Measurements from ENCODE around the gene ETV6. TPM values are rescaled to one million over a fixed set of nuclear protein-coding genes. Genes with fewer than 3 reads are reported as not detected.

The ETV6 gene
- polyA plus RNA-seq, 2 of the 4 experiments (the other 2 are of a cell fraction) = 4.0 to 7.0 TPM

DNA sequence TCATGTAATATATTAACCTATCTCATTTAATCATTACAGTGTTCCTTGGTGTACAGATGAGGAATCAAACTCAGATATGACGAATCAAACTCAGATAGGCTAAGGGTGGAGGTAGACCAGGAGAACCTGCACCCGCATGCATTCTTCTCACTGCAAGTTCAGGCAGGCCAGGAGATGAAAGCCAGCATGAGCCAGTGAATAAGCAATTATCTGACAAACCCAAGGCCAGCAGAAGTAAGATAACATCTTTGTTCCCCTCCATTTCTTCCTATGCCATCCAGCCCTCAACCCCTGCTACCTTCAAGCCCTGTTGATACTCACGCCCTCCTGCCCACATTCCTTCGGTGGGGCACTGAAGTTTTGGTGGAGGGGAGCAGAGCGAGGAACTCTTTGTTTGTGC, 152.2 kb downstream of the ETV6 start (continued):
- TF ChIP-seq EP300 (IDR thresholded peaks at IDR 0.05) (no peak), CBX8 (IDR thresholded peaks at IDR 0.05) (no peak), JUN (IDR thresholded peaks at IDR 0.05) (no peak), JUNB (IDR thresholded peaks at IDR 0.05) (no peak)

DNA sequence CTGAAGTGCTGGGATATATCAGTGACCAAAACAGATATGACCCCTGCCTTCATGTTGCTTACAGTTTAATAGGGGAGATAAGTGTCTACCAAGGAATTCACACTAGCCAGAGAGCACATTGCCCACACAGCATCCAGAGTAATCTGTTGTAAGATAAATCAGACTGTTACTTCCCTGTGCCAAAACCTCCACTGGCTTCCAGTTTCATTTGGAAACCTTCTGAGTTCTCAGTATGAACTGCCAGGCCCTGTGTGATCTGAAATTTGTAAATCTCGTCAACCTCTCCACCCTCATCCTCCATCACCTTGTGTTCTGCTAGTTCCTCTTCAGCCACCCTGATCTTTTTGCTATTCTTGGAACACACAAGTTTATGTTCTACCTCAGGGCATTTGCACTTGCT, 154.7 kb downstream of the ETV6 start:
- FAIRE-seq = no peak

DNA sequence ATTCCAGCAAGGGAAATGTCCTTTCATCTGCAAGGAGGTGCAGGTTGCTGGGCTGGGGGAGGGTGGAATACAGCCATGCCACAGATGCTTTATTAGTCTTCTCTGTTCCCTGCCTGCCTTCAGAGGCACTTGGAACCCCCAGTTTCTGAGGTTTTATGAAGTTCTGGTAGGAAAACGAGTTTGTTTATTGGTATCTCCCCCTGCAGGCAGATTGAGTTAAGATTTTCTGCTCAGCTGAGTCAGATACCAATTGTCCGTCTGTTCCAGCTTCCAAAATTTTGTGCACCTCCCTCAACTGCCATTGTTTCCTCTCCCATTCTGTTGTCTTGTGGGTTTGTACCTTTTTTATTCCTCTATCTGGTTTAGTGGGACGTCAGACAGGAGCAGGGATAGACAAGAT, 155.6 kb downstream of the ETV6 start:
- WGBS (ENCODE audit: missing lambda C conversion rate) = 67% methylated on average over 3 of the region's 3 CpGs
- ChIA-PET CTCF (interaction anchor here (1.2 kb wide), 1 partner anchor 45 kb away, joined by 3 read pairs; no protein-coding TSS in a partner anchor), POLR2A (no interaction called here)
- no peak overlapping the region for H3K4me2 ChIP-seq
- H3K4me3 ChIP-seq = no peak overlapping the region
- H3K27ac ChIP-seq = no peak overlapping the region
- no peaks in the 10 kb centered on the region for H3K9me3 ChIP-seq
- no peak for DNase-seq (ENCODE audit: low read depth in 1 of 2, low spot score in 1 of 2)
- no peak for TF ChIP-seq TFCP2L1 (CRISPR knock-in tag; IDR thresholded peaks at IDR 0.05)
- TF ChIP-seq CHD4 (IDR thresholded peaks at IDR 0.05; ENCODE audit: borderline replicate concordance) = no peak
- TF ChIP-seq, protein P1, sequence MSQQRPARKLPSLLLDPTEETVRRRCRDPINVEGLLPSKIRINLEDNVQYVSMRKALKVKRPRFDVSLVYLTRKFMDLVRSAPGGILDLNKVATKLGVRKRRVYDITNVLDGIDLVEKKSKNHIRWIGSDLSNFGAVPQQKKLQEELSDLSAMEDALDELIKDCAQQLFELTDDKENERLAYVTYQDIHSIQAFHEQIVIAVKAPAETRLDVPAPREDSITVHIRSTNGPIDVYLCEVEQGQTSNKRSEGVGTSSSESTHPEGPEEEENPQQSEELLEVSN (IDR thresholded peaks at IDR 0.05; ENCODE audit: borderline replicate concordance, low read depth) = no peak
- no peak for TF ChIP-seq EHF (CRISPR knock-in tag; IDR thresholded peaks at IDR 0.05)
- TF ChIP-seq RNF2 (IDR thresholded peaks at IDR 0.05; ENCODE audit: borderline replicate concordance, low read depth) = no peak
- TF ChIP-seq, protein P2, sequence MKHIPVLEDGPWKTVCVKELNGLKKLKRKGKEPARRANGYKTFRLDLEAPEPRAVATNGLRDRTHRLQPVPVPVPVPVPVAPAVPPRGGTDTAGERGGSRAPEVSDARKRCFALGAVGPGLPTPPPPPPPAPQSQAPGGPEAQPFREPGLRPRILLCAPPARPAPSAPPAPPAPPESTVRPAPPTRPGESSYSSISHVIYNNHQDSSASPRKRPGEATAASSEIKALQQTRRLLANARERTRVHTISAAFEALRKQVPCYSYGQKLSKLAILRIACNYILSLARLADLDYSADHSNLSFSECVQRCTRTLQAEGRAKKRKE (CRISPR knock-in tag; IDR thresholded peaks at IDR 0.05; ENCODE audit: low read depth) = no peak
- TF ChIP-seq HOXA7 (CRISPR knock-in tag; IDR thresholded peaks at IDR 0.05) = no peak
- no peak for TF ChIP-seq NR3C1 (IDR thresholded peaks at IDR 0.05)
- no peak for TF ChIP-seq RARB (CRISPR knock-in tag; IDR thresholded peaks at IDR 0.05)
- TF ChIP-seq ZNF302 (CRISPR knock-in tag; IDR thresholded peaks at IDR 0.05) = no peak
- no peak for TF ChIP-seq EHMT2 (IDR thresholded peaks at IDR 0.05; ENCODE audit: low read depth)
- TF ChIP-seq MAFK (IDR thresholded peaks at IDR 0.05; ENCODE audit: partially characterized antibody) = no peak
- TF ChIP-seq, protein P3, sequence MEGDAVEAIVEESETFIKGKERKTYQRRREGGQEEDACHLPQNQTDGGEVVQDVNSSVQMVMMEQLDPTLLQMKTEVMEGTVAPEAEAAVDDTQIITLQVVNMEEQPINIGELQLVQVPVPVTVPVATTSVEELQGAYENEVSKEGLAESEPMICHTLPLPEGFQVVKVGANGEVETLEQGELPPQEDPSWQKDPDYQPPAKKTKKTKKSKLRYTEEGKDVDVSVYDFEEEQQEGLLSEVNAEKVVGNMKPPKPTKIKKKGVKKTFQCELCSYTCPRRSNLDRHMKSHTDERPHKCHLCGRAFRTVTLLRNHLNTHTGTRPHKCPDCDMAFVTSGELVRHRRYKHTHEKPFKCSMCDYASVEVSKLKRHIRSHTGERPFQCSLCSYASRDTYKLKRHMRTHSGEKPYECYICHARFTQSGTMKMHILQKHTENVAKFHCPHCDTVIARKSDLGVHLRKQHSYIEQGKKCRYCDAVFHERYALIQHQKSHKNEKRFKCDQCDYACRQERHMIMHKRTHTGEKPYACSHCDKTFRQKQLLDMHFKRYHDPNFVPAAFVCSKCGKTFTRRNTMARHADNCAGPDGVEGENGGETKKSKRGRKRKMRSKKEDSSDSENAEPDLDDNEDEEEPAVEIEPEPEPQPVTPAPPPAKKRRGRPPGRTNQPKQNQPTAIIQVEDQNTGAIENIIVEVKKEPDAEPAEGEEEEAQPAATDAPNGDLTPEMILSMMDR (IDR thresholded peaks at IDR 0.05) = no peak
- TF ChIP-seq, protein P4, sequence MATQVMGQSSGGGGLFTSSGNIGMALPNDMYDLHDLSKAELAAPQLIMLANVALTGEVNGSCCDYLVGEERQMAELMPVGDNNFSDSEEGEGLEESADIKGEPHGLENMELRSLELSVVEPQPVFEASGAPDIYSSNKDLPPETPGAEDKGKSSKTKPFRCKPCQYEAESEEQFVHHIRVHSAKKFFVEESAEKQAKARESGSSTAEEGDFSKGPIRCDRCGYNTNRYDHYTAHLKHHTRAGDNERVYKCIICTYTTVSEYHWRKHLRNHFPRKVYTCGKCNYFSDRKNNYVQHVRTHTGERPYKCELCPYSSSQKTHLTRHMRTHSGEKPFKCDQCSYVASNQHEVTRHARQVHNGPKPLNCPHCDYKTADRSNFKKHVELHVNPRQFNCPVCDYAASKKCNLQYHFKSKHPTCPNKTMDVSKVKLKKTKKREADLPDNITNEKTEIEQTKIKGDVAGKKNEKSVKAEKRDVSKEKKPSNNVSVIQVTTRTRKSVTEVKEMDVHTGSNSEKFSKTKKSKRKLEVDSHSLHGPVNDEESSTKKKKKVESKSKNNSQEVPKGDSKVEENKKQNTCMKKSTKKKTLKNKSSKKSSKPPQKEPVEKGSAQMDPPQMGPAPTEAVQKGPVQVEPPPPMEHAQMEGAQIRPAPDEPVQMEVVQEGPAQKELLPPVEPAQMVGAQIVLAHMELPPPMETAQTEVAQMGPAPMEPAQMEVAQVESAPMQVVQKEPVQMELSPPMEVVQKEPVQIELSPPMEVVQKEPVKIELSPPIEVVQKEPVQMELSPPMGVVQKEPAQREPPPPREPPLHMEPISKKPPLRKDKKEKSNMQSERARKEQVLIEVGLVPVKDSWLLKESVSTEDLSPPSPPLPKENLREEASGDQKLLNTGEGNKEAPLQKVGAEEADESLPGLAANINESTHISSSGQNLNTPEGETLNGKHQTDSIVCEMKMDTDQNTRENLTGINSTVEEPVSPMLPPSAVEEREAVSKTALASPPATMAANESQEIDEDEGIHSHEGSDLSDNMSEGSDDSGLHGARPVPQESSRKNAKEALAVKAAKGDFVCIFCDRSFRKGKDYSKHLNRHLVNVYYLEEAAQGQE (IDR thresholded peaks at IDR 0.05) = no peak
- no peak for TF ChIP-seq CBX8 (IDR thresholded peaks at IDR 0.05)
- TF ChIP-seq, protein P5, sequence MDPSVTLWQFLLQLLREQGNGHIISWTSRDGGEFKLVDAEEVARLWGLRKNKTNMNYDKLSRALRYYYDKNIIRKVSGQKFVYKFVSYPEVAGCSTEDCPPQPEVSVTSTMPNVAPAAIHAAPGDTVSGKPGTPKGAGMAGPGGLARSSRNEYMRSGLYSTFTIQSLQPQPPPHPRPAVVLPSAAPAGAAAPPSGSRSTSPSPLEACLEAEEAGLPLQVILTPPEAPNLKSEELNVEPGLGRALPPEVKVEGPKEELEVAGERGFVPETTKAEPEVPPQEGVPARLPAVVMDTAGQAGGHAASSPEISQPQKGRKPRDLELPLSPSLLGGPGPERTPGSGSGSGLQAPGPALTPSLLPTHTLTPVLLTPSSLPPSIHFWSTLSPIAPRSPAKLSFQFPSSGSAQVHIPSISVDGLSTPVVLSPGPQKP (IDR thresholded peaks at IDR 0.05; ENCODE audit: low read depth, low read length) = no peak
- TF ChIP-seq NPAS2 (CRISPR knock-in tag; IDR thresholded peaks at IDR 0.05; ENCODE audit: borderline replicate concordance) = no peak
- no peak for TF ChIP-seq RAD21 (conservative IDR thresholded peaks at IDR 0.05 in 1 of 2, IDR thresholded peaks at IDR 0.05 in 1 of 2)
- no peak for FAIRE-seq
- ATAC-seq = no peak
- no peaks in the 10 kb centered on the region for H3K4me1 ChIP-seq

More for the DNA sequence above, 154.7 kb downstream of the ETV6 start:
- 97% methylated on average over 1 of the region's 1 CpG for WGBS (ENCODE audit: missing lambda C conversion rate)
- ChIA-PET POLR2A (no interaction called here), CTCF (interaction anchor here (0.8 to 1.2 kb wide), 2 partner anchors 44 to 458 kb away, joined by 3 read pairs; no protein-coding TSS in a partner anchor)
- no peak overlapping the region for H3K4me3 ChIP-seq
- no peak for TF ChIP-seq NR3C1 (IDR thresholded peaks at IDR 0.05)
- no peak for TF ChIP-seq CHD2 (IDR thresholded peaks at IDR 0.05; ENCODE audit: low read length, partially characterized antibody)
- no peak for TF ChIP-seq NPAS2 (CRISPR knock-in tag; IDR thresholded peaks at IDR 0.05; ENCODE audit: borderline replicate concordance)
- TF ChIP-seq ZSCAN20 (CRISPR knock-in tag; IDR thresholded peaks at IDR 0.05) = no peak
- TF ChIP-seq, protein P2 (CRISPR knock-in tag; IDR thresholded peaks at IDR 0.05; ENCODE audit: low read depth) = no peak
- TF ChIP-seq GATA3 (IDR thresholded peaks at IDR 0.05; ENCODE audit: borderline replicate concordance) = no peak
- TF ChIP-seq KDM1A (IDR thresholded peaks at IDR 0.05; ENCODE audit: low read depth) = no peak
- no peak for TF ChIP-seq JUN (IDR thresholded peaks at IDR 0.05)
- TF ChIP-seq MAFK (IDR thresholded peaks at IDR 0.05; ENCODE audit: partially characterized antibody) = no peak
- no peak for TF ChIP-seq MYC (IDR thresholded peaks at IDR 0.05; ENCODE audit: borderline replicate concordance, low read length)
- TF ChIP-seq FOSB (CRISPR knock-in tag; IDR thresholded peaks at IDR 0.05) = no peak
- TF ChIP-seq SMC3 (IDR thresholded peaks at IDR 0.05) = no peak
- no peak for TF ChIP-seq EHF (CRISPR knock-in tag; IDR thresholded peaks at IDR 0.05)
- TF ChIP-seq, protein P6, sequence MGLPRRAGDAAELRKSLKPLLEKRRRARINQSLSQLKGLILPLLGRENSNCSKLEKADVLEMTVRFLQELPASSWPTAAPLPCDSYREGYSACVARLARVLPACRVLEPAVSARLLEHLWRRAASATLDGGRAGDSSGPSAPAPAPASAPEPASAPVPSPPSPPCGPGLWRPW (IDR thresholded peaks at IDR 0.05) = no peak
- DNase-seq (ENCODE audit: low read depth in 1 of 2, low spot score in 1 of 2) = no peak
- no peaks in the 10 kb centered on the region for H3K9me3 ChIP-seq
- H3K27ac ChIP-seq = no peak overlapping the region
- no peak for ATAC-seq
- no peak overlapping the region for H3K4me2 ChIP-seq
- no peaks in the 10 kb centered on the region for H3K4me1 ChIP-seq

All from A549 (cell line).